ENCODE results near the gene HPSE2. TPM values are rescaled to one million over a fixed set of nuclear protein-coding genes. Genes with fewer than 3 reads are reported as not detected.
"Not testable (repeated sequence)": the region's sequence is repeated elsewhere in the genome, so short reads cannot be mapped to it uniquely, and the experiment has no call there.

Gene HPSE2
- total RNA-seq, 1 experiment from 2014 or later: not detected

GRCh38 chr10:98555021-98555619 lies 680.5 kb downstream of the HPSE2 start:
- Histone ChIP-seq H3K4me3 (ENCODE audit: low read depth, low read length) (no peak overlapping the region), H3K27me3 (replicated peaks; ENCODE audit: control insufficient read depth, insufficient read depth, low read length) (peaks cover 2% of the 10 kb centered on the region; the same call in 1 of the 2 replicates), H3K9me3 (no peaks in the 10 kb centered on the region), H3K36me3 (ENCODE audit: control insufficient read depth, insufficient read depth, low read length) (no peaks in the 10 kb centered on the region), H3K4me1 (no peaks in the 10 kb centered on the region)
- Mint-ChIP-seq H3K27me3 (ENCODE audit: insufficient read depth, unreplicated experiment) (peaks cover 12% of the 10 kb centered on the region), H3K27ac (ENCODE audit: unreplicated experiment) (no peak overlapping the region), H3K9me3 (ENCODE audit: unreplicated experiment) (no peaks in the 10 kb centered on the region), H3K36me3 (ENCODE audit: insufficient read depth, unreplicated experiment) (no peaks in the 10 kb centered on the region), H3K4me1 (ENCODE audit: low read depth, unreplicated experiment) (no peaks in the 10 kb centered on the region), H3K4me3 (ENCODE audit: unreplicated experiment) (no peak overlapping the region)
- intact Hi-C loops (cut with micrococcal nuclease; ENCODE audit: unreplicated experiment): no loop called here
- POLR2A ChIA-PET: no interaction called here
- BruUV-seq (replicated peaks): no TSS peak
- CTCF ChIA-PET: no interaction called here
- no peak for DNase-seq
- no peak for TF ChIP-seq CTCF (IDR thresholded peaks at IDR 0.05; ENCODE audit: insufficient read depth in 1 of 2, low read depth in 1 of 2, low read length in 1 of 2, severe bottlenecking in 1 of 2, unreplicated experiment in 1 of 2)

- H3K36me3 Mint-ChIP-seq (ENCODE audit: insufficient read depth, unreplicated experiment); H3K9me3 ChIP-seq; DNase-seq; H3K27ac Mint-ChIP-seq (ENCODE audit: unreplicated experiment); intact Hi-C loops (cut with micrococcal nuclease; ENCODE audit: unreplicated experiment); H3K4me1 ChIP-seq; CTCF ChIA-PET; H3K4me1 Mint-ChIP-seq (ENCODE audit: low read depth, unreplicated experiment); H3K9me3 Mint-ChIP-seq (ENCODE audit: unreplicated experiment); H3K27me3 ChIP-seq (replicated peaks; ENCODE audit: control insufficient read depth, insufficient read depth, low read length); H3K36me3 ChIP-seq (ENCODE audit: control insufficient read depth, insufficient read depth, low read length); POLR2A ChIA-PET; BruUV-seq (replicated peaks); H3K4me3 ChIP-seq (ENCODE audit: low read depth, low read length): not testable (repeated sequence)
- H3K4me3 Mint-ChIP-seq (ENCODE audit: unreplicated experiment): peak overlapping the region; percentile 53
- peaks cover 12% of the 10 kb centered on the region for H3K27me3 Mint-ChIP-seq (ENCODE audit: insufficient read depth, unreplicated experiment)
These were observed 694.1 kb downstream of the HPSE2 start for GRCh38 chr10:98541561-98541960.

- no TSS peak for BruUV-seq (replicated peaks)
- H3K4me1 Mint-ChIP-seq (ENCODE audit: low read depth, unreplicated experiment): no peaks in the 10 kb centered on the region
- H3K27me3 Mint-ChIP-seq (ENCODE audit: insufficient read depth, unreplicated experiment): peaks cover 15% of the 10 kb centered on the region
- no peaks in the 10 kb centered on the region for H3K27me3 ChIP-seq (replicated peaks; ENCODE audit: control insufficient read depth, insufficient read depth, low read length)
- POLR2A ChIA-PET: no interaction called here
- TF ChIP-seq CTCF (IDR thresholded peaks at IDR 0.05; ENCODE audit: insufficient read depth in 1 of 2, low read depth in 1 of 2, low read length in 1 of 2, severe bottlenecking in 1 of 2, unreplicated experiment in 1 of 2): no peak
- H3K9me3 Mint-ChIP-seq (ENCODE audit: unreplicated experiment): no peaks in the 10 kb centered on the region
- H3K36me3 ChIP-seq (ENCODE audit: control insufficient read depth, insufficient read depth, low read length): no peaks in the 10 kb centered on the region
- CTCF ChIA-PET: no interaction called here
- no peaks in the 10 kb centered on the region; the same call in 1 of the 2 replicates for H3K9me3 ChIP-seq
- H3K4me3 Mint-ChIP-seq (ENCODE audit: unreplicated experiment): no peak overlapping the region
- no peak overlapping the region for H3K4me3 ChIP-seq (ENCODE audit: low read depth, low read length)
- H3K36me3 Mint-ChIP-seq (ENCODE audit: insufficient read depth, unreplicated experiment): no peaks in the 10 kb centered on the region
- H3K4me1 ChIP-seq: no peaks in the 10 kb centered on the region
- intact Hi-C loops (cut with micrococcal nuclease; ENCODE audit: unreplicated experiment): no loop called here
- no peak for DNase-seq
- H3K27ac Mint-ChIP-seq (ENCODE audit: unreplicated experiment): no peak overlapping the region
These were observed 696.1 kb downstream of the HPSE2 start for GRCh38 chr10:98539578-98539977.

- intact Hi-C loops (cut with micrococcal nuclease; ENCODE audit: unreplicated experiment): no loop called here
- H3K27me3 ChIP-seq (replicated peaks; ENCODE audit: control insufficient read depth, insufficient read depth, low read length): no peaks in the 10 kb centered on the region
- H3K27me3 Mint-ChIP-seq (ENCODE audit: insufficient read depth, unreplicated experiment): peaks cover 15% of the 10 kb centered on the region
- no peak for DNase-seq
- H3K9me3 ChIP-seq: no peaks in the 10 kb centered on the region; the same call in 1 of the 2 replicates
- POLR2A ChIA-PET: no interaction called here
- H3K27ac Mint-ChIP-seq (ENCODE audit: unreplicated experiment): no peak overlapping the region
- H3K36me3 ChIP-seq (ENCODE audit: control insufficient read depth, insufficient read depth, low read length): no peaks in the 10 kb centered on the region
- TF ChIP-seq CTCF (IDR thresholded peaks at IDR 0.05; ENCODE audit: insufficient read depth in 1 of 2, low read depth in 1 of 2, low read length in 1 of 2, severe bottlenecking in 1 of 2, unreplicated experiment in 1 of 2): no peak
- H3K4me3 Mint-ChIP-seq (ENCODE audit: unreplicated experiment): no peak overlapping the region
- CTCF ChIA-PET: no interaction called here
- no peaks in the 10 kb centered on the region for H3K36me3 Mint-ChIP-seq (ENCODE audit: insufficient read depth, unreplicated experiment)
- H3K9me3 Mint-ChIP-seq (ENCODE audit: unreplicated experiment): no peaks in the 10 kb centered on the region
- no peak overlapping the region for H3K4me3 ChIP-seq (ENCODE audit: low read depth, low read length)
- no TSS peak for BruUV-seq (replicated peaks)
- H3K4me1 ChIP-seq: no peaks in the 10 kb centered on the region
- H3K4me1 Mint-ChIP-seq (ENCODE audit: low read depth, unreplicated experiment): no peaks in the 10 kb centered on the region
These were observed 697.2 kb downstream of the HPSE2 start for GRCh38 chr10:98538472-98538871.

Data from Caco-2 (cell line).